T-helper 2 cell treated with Interferon-gamma antibody and Interleukin-4, amounts not matched to agents 100 ng/mL and 5 ng/mL, for 36 hours (primary cell): ENCODE data around the gene MYOZ2. TPM values are rescaled to one million over a fixed set of nuclear protein-coding genes. Genes with fewer than 3 reads are reported as not detected.

Experiments used
- intact Hi-C: fragments of 100-400 bp; cut with micrococcal nuclease; formaldehyde crosslinking; loops from one replicate; pipeline ENCODE4 v1.15.1; 2023
- total RNA-seq: library from RNA; stranded (reverse); gene quantifications from 2 replicates; pipeline ENCODE4 v1.2.3, GENCODE V29; 2022

The MYOZ2 gene
- total RNA-seq, 1 donor from 2014 or later, result not detected

GRCh38 chr4:119237201-119237600 is 101.6 kb downstream of the MYOZ2 start:
- intact Hi-C loops, result no loop called here

Other genes starting within 250 kb of the MYOZ2 start
- gene SYNPO2, start 247.0 kb upstream of the MYOZ2 start, total RNA-seq, result 0.32 and 0.52 TPM in 2 replicates
- 4.4 and 4.6 TPM in 2 replicates for gene USP53, start 76.9 kb downstream of the MYOZ2 start, total RNA-seq
- not detected in 2 replicates for gene FABP2, start 186.3 kb downstream of the MYOZ2 start, total RNA-seq